Stimulated activated CD4-positive, alpha-beta T cell treated with anti-CD3 and anti-CD28 coated beads, TNF-alpha, amount 100 ng/mL, for 1 hour (primary cell): ENCODE results near the gene CD9.

ENCODE experiments used
- DNase-seq, 3 donors: peaks; one replicate each; pipeline ENCODE4 v3.0.0-alpha.2; 2020; ENCODE audit warnings: low read depth in 3 of 3, low spot score in 1 of 3

Gene CD9

GRCh38 chr12:6218347-6218925 lies 18.2 kb downstream of the CD9 start:
- no peak for DNase-seq

- no peak for DNase-seq
Observed at GRCh38 chr12:6219980-6220379, 19.8 kb downstream of the CD9 start.

- DNase-seq, result no peak
Observed at GRCh38 chr12:6221146-6221545, 20.9 kb downstream of the CD9 start.

DNA sequence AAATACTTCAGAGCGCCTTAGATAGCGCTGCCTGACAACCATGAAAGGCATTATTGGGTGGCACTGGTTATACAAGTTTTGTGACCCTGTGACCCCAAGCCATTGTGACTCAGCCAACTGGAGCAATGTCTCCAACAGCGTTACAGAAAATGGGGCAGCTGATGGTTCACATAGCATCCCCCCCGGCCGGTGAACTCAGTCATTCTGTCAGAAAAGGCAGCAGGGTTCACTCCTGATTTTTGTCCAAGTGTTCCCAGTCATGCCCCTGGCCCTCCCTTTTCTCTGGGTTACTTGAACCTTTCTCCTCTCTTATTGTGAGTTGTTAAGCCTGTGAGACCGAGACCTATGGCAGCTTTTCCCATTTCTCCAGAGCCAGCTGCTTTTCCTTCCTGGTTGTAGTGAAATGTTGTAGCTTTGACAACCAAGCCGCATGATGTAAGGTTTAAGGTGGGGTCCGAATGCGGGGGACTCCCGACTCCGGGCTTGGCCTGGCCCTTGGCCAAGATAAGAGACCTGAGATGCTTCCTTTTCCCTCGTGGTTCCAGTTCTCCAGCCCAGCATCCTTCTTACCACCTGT lies 22.0 kb downstream of the CD9 start:
- no peak for DNase-seq

GRCh38 chr12:6223545-6223944 lies 23.3 kb downstream of the CD9 start:
- DNase-seq, result no peak

GRCh38 chr12:6224550-6224949 lies 24.4 kb downstream of the CD9 start:
- no peak for DNase-seq

DNA sequence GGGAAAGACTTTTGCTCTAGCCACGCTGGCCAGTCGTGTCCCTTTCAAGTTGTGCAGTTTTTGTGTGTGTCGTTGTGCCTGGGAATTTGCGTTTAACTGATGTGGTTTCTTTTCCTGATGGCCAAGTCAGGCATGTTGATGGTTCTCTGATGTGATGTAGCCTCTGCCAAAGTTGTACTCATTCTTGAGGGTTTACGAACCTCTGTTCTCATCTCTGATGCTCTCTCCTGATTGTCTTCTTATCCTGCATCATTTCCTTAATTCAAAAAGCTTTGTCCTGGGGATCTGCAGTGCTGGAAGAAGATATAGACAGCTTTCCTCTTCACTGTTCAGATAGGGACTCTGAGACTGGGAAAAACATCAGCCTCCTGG lies 25.4 kb downstream of the CD9 start:
- DNase-seq, result no peak

GRCh38 chr12:6226002-6226678 lies 25.9 kb downstream of the CD9 start:
- no peak for DNase-seq

DNA sequence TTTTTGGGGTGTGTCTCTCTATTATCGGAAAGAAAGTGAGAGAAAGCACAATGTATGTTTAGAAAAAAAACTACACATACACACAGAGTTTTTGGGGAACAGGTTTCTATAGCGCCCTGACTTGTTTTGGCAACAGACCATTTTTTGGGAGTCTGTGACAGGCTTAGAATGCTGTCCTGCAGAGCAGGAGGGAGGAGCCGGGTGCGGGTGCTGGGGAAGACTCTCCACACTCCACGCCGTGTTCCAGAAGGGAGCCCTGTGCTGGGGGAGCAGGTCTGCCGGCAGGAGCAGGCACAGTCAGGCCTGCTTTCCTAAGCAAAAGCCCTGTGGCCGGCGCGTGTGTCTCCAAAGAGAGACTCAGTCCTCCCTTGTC lies 26.5 kb downstream of the CD9 start:
- DNase-seq, result no peak

DNA sequence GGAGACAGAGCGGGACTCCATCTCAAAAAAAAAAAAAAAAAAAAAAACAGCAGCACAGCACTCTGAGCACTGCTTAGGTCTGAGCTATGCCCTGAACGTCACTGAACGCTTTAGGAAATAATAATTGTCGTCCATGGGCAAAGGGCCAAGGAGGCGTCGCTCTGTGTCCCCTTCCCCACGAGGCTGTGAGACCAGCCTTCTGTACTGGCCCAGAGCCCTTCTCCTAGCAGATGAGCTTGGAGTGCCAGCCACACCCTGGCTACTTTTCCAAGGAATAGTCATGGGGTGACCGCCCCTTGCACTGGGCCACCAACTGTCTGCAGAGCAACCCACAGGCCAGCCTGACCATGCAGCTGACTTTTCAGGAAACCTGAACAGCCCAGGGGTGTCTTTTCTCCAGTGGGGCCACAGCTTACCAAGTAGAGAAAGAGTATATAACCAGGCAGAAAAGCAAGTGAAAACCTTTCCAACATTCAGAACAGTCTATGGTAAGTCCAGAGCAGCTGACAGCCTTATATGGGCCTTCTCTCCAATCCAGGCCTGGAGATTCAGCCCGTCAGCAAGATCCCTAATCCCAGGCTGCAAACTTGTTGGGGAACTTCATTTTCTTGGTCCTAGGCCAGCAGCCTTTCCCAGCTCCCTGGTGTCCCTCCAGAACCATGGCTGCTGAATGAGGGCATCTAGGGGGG lies 28.5 kb downstream of the CD9 start:
- DNase-seq, result no peak

- DNase-seq, result no peak
Observed at GRCh38 chr12:6229224-6230218, 29.3 kb downstream of the CD9 start.

DNA sequence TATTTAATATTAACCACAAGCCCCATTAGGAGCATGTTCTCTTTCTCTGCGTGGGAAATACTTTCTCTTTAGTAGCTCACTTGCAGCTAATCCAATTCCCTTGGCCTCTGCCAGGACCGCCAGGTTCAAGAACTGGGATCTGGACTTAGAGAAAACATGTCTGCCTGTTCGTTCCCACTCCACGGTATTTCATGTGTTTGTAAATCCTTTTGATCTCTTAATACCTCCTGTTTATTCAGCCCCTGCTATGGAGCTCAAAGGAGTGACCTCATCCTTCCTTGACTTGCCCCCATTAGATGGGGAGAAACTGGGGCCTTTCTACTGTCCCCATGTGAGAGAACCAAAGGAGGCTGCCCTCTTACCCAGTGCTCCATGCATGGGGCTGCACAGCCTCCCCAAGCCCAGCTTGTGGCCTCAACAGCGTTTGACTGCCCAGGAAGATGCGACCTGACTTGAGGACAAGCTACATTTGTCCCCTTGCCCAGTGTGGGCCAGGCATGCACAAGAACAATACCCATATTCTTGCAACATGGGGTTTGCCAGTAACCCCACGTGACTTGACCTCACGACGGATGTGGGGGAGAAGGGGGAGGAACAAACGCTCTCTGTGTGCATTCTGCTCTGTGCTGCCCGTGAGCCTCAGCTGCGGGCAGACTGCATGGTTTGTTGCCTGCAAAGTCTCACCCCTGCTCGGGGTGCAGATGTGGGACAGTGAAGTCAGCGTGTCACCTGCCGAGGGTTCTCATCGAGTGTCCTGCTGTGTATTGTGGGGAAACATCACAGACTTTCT lies 30.3 kb downstream of the CD9 start:
- peak; percentile 20 to 43 (median 34) for DNase-seq

GRCh38 chr12:6231359-6232268 lies 31.4 kb downstream of the CD9 start:
- no peak for DNase-seq

DNA sequence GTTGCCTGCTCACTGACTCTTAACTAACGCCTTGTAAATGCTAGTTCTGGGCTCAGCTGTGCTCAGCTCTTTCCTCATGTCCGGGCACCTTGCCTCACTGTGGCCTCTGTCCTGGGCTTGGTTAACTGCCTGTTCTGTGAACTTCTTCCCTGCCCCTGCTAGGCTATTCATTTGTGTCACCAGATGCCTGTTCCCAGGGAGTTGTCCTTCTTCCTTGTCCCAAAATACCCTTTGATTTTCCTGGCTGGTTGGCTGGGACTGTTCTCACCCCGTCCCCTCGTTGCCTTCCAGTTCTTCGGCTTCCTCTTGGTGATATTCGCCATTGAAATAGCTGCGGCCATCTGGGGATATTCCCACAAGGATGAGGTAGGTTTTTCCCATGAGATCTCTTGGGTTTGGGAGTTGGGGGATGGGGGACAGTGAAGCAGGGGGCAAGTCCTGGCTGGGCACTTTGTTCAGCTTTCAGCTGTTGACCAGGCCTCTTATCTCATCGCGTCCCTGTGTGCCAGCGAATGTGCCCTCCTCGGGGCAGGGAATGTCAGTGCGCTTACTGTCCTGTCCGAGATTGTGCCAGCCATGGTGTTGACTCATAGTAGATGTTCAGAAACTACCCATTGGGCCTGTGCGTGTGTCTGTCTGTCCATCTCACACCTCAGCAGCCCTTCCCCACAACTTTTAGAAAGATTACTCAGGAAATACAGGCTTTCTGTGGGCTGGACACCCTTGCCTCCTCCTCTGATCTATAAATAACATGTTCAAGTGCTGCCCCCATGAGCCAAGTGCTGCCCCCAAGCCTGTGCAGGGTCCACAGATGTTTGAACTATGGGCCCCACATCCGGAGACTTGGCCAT lies 33.1 kb downstream of the CD9 start:
- no peak for DNase-seq

GRCh38 chr12:6234214-6234613 lies 34.0 kb downstream of the CD9 start:
- no peak for DNase-seq

GRCh38 chr12:6234906-6235305 lies 34.7 kb downstream of the CD9 start:
- DNase-seq, result no peak

DNA sequence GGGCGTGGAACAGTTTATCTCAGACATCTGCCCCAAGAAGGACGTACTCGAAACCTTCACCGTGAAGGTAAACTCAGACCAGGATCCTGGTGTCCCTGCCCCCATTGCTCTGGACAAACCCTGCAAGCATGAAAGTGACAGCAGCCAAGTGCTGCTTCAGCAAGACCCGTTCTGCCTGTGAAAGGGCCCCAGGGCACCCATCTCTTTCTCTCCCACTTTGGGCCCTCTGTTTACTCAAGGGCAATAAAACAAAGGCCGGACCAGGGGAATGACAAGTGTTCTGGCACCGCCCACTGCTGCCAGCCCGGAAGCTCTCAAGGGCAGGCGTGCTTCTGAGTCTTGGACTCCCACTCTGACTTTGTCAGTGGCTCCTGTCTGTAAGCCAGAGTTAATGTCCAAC lies 35.3 kb downstream of the CD9 start:
- DNase-seq, result no peak

- DNase-seq, result no peak
Observed at GRCh38 chr12:6235906-6236640, 35.9 kb downstream of the CD9 start.
